IPS-18a (cell line): Measurements from ENCODE around the gene CMTM4.

Experiments used
- H3K27ac ChIP-seq: one replicate; pipeline ENCODE4 v1.5.1; 2013; ENCODE audit warnings: low read length
- H3K27me3 ChIP-seq: one replicate; pipeline ENCODE4 v1.6.1; 2013; ENCODE audit warnings: mild to moderate bottlenecking, low read length; ENCODE audit not compliant: control insufficient read depth, insufficient read depth
- H3K36me3 ChIP-seq: one replicate; pipeline ENCODE4 v1.6.1; 2013; ENCODE audit warnings: low read depth, low read length; ENCODE audit not compliant: control insufficient read depth
- H3K4me1 ChIP-seq: one replicate; pipeline ENCODE4 v1.6.1; 2013; ENCODE audit warnings: low read depth, low read length; ENCODE audit not compliant: control insufficient read depth
- H3K4me3 ChIP-seq: one replicate; pipeline ENCODE4 v1.5.1; 2013; ENCODE audit warnings: low read length
- H3K9ac ChIP-seq: one replicate; pipeline ENCODE4 v1.6.1; 2013; ENCODE audit warnings: mild to moderate bottlenecking, low read length, moderate library complexity
- H3K9me3 ChIP-seq: one replicate; pipeline ENCODE4 v1.6.1; 2013; ENCODE audit warnings: low read depth, low read length; ENCODE audit not compliant: control insufficient read depth

The CMTM4 gene

DNA sequence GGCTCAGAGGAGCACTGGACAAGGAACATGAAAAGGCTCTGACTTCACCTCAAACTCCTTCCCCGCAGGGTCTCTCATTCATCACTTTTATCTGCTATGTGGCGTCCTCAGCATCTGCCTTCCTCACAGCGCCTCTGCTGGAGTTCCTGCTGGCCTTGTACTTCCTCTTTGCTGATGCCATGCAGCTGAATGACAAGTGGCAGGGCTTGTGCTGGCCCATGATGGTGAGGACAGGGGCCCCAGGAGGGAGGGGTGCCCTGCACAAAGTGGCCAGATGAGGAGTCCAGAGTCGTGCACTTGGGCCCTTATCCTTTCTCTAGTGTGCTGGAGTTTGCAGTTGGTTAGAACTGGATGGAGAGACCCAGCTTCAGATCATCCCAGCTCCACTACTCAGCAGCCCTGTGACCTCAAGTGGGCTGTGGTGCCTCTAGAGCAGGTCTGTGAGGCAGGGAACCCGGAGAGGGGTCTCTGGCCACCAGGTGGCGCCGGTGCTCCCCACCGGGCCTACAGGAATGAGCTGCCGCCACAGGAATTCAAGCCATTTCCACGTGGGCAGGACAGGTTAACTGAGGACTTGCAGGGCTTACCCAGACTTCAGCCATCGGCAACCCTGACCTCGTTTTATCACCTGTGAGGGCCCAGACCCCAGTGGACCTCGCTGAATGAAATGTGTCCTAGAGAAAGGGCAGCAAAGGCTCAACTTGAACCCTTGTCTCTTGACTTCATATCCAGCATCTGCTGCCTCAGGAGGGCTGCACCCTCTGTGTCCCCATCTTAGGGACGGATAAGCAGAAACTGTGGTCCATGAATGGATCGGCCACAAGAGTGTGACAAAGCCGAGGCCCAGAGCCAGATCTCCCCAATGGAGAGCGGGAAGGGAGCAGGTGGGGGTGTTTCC, 88.1 kb downstream of the CMTM4 start:
- Histone ChIP-seq H3K4me3 (no peak overlapping the region), H3K4me1 (peaks cover 7% of the 10 kb centered on the region), H3K9ac (peak overlapping the region; percentile 10), H3K27ac (no peak overlapping the region), H3K9me3 (no peaks in the 10 kb centered on the region), H3K27me3 (no peaks in the 10 kb centered on the region), H3K36me3 (peaks cover 23% of the 10 kb centered on the region)

DNA sequence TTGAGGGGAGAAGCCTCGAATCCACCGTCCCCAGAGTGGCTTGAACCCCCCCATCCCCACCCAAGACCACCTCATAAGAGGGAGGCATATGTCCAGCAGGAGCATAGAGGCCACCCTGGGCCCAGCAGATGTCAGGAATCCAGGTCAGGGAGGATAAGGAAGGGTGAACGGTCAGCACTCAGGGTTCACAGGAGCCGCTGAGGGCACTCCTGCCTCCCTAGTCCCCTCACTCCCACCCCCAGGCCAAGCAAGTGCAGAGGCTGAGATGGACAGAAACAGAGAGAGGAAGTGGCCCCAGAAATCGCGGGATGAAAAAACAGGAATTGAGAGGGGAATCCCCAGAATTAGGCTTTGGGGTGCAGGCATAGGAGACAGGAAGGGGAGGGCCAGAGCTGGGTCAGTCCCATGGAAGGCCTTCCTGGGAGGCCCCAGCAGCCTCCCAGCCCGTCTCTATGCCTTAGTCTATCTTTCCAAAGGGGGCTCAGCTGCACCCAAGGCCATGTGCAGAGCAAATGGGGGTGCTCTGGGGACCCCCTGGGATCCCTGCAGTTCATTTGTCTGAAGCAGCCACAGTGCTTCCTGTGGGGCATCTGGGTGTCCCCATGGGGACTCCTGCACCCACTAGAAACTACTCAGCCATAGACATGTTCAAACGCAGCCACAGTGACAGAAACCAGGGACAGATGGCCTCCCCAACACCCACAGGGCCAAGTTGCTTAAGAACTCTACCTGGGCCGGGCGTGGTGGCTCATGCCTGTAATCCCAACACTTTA, 90.4 kb downstream of the CMTM4 start:
- Histone ChIP-seq H3K4me1 (peaks cover 7% of the 10 kb centered on the region), H3K36me3 (peaks cover 8% of the 10 kb centered on the region), H3K27ac (no peak overlapping the region), H3K9ac (peak overlapping the region; percentile 50), H3K27me3 (no peaks in the 10 kb centered on the region), H3K4me3 (peak overlapping the region; percentile 56), H3K9me3 (no peaks in the 10 kb centered on the region)

GRCh38 chr16:66605177-66605978, 91.2 kb downstream of the CMTM4 start:
- peaks cover 8% of the 10 kb centered on the region for H3K36me3 ChIP-seq
- H3K4me3 ChIP-seq = peak overlapping the region; percentile 56
- peak overlapping the region; percentile 50 for H3K9ac ChIP-seq
- peaks cover 7% of the 10 kb centered on the region for H3K4me1 ChIP-seq
- no peaks in the 10 kb centered on the region for H3K9me3 ChIP-seq
- H3K27me3 ChIP-seq = no peaks in the 10 kb centered on the region
- no peak overlapping the region for H3K27ac ChIP-seq

GRCh38 chr16:66604376-66605176, 92.0 kb downstream of the CMTM4 start, which contains the start of gene CMTM3:
CMTM3 (plus strand) TSS chr16:66604704; CDS start chr16:66604806, 102 bp downstream.
- Histone ChIP-seq H3K27me3 (no peaks in the 10 kb centered on the region), H3K4me3 (peak within 1 kb of the TSS; percentile 66), H3K9me3 (no peaks in the 10 kb centered on the region), H3K9ac (peak within 1 kb of the TSS; percentile 53), H3K27ac (no peak within 1 kb of the TSS), H3K36me3 (peaks cover 2% of the 10 kb centered on the region), H3K4me1 (peaks cover 7% of the 10 kb centered on the region)

- no peaks in the 10 kb centered on the region for H3K27me3 ChIP-seq
- H3K9me3 ChIP-seq = no peaks in the 10 kb centered on the region
- H3K4me3 ChIP-seq = peak overlapping the region; percentile 66
- peaks cover 4% of the 10 kb centered on the region for H3K4me1 ChIP-seq
- H3K27ac ChIP-seq = no peak overlapping the region
- no peaks in the 10 kb centered on the region for H3K36me3 ChIP-seq
- H3K9ac ChIP-seq = peak overlapping the region; percentile 53
Measured at GRCh38 chr16:66603537-66604375, 92.8 kb downstream of the CMTM4 start.

DNA sequence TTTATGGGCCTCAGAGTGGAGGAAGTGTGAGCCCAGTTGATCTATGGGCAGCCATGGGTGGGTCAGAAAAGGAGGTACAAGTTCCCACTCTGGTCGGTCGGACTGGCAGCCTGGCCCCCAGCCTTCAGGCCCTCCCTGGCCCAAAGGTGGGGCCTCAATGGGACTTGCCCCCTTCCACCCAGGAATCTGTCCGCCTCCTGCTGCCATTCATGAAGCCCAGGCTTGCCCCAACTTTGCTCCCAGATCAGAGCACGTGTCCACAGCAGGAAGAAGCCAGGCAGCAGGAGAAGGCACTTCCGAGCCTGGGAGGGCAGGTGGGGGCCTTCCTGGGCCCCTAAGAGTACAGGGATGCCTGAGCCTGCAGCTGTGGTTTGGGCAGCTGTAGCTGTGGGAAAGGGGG, 95.1 kb downstream of the CMTM4 start:
- H3K27ac ChIP-seq = no peak overlapping the region
- no peak overlapping the region for H3K4me3 ChIP-seq
- no peaks in the 10 kb centered on the region for H3K36me3 ChIP-seq
- H3K9ac ChIP-seq = no peak overlapping the region
- H3K4me1 ChIP-seq = no peaks in the 10 kb centered on the region
- no peaks in the 10 kb centered on the region for H3K9me3 ChIP-seq
- H3K27me3 ChIP-seq = no peaks in the 10 kb centered on the region

- Histone ChIP-seq H3K4me3 (no peak overlapping the region), H3K27me3 (no peaks in the 10 kb centered on the region), H3K4me1 (no peaks in the 10 kb centered on the region), H3K36me3 (no peaks in the 10 kb centered on the region), H3K9me3 (no peaks in the 10 kb centered on the region), H3K9ac (no peak overlapping the region), H3K27ac (no peak overlapping the region)
Measured at GRCh38 chr16:66600477-66600876, 96.1 kb downstream of the CMTM4 start.

GRCh38 chr16:66599726-66600125, 96.8 kb downstream of the CMTM4 start:
- Histone ChIP-seq H3K9ac (no peak overlapping the region), H3K36me3 (no peaks in the 10 kb centered on the region), H3K27me3 (no peaks in the 10 kb centered on the region), H3K4me1 (no peaks in the 10 kb centered on the region), H3K9me3 (no peaks in the 10 kb centered on the region), H3K4me3 (no peak overlapping the region), H3K27ac (no peak overlapping the region)

DNA sequence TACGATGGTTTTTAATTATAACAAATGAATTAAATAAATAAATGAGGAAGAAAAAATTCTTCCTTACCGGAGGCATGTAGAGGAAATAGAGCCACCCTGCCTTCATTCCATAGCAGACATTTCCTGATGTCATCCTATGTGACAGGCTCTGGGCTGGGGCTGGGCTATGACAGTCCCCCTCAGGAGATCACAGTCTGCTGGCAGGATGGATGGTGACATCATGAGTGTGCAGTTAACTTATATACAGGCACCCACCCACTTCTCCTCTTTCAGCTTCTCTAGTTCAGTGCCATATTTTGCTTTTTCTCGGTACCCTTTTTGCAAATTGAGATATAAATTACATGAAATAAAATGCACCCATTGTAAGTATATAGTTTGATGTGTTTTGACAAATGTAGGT, 98.4 kb downstream of the CMTM4 start:
- Histone ChIP-seq H3K27me3 (no peaks in the 10 kb centered on the region), H3K36me3 (no peaks in the 10 kb centered on the region), H3K27ac (no peak overlapping the region), H3K9me3 (no peaks in the 10 kb centered on the region), H3K9ac (no peak overlapping the region), H3K4me3 (no peak overlapping the region), H3K4me1 (no peaks in the 10 kb centered on the region)
